ENCODE measurements around the gene STXBP1.

DNA sequence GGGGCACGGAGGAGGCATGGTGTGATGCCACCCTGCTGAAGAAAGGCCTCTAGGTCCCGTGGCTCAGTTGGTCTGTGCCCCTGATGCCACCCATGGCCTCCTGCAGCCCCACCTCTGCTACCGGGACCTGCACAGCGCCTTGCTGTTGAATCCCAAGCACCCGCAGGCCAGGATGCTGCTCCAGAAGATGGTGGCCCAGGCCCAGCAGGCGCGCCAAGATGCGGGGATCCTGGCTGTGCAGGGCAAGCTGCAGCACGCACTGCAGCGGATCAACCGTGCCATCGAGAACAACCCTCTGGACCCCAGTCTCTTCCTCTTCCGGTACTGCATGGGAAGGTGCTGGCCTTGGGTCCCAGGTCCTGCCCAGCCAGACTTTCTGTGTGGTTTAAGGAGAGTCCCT is 110.9 kb downstream of the STXBP1 start:
- TF ChIP-seq, protein P1, sequence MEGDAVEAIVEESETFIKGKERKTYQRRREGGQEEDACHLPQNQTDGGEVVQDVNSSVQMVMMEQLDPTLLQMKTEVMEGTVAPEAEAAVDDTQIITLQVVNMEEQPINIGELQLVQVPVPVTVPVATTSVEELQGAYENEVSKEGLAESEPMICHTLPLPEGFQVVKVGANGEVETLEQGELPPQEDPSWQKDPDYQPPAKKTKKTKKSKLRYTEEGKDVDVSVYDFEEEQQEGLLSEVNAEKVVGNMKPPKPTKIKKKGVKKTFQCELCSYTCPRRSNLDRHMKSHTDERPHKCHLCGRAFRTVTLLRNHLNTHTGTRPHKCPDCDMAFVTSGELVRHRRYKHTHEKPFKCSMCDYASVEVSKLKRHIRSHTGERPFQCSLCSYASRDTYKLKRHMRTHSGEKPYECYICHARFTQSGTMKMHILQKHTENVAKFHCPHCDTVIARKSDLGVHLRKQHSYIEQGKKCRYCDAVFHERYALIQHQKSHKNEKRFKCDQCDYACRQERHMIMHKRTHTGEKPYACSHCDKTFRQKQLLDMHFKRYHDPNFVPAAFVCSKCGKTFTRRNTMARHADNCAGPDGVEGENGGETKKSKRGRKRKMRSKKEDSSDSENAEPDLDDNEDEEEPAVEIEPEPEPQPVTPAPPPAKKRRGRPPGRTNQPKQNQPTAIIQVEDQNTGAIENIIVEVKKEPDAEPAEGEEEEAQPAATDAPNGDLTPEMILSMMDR (IDR thresholded peaks at IDR 0.05; ENCODE audit: insufficient read depth, low read length, poor library complexity, severe bottlenecking) = no peak
- no peak for TF ChIP-seq EZH2phosphoT487 (conservative IDR thresholded peaks at IDR 0.05; ENCODE audit: low read length)
